ENCODE results near the gene DMRTB1.

Gene DMRTB1

DNA sequence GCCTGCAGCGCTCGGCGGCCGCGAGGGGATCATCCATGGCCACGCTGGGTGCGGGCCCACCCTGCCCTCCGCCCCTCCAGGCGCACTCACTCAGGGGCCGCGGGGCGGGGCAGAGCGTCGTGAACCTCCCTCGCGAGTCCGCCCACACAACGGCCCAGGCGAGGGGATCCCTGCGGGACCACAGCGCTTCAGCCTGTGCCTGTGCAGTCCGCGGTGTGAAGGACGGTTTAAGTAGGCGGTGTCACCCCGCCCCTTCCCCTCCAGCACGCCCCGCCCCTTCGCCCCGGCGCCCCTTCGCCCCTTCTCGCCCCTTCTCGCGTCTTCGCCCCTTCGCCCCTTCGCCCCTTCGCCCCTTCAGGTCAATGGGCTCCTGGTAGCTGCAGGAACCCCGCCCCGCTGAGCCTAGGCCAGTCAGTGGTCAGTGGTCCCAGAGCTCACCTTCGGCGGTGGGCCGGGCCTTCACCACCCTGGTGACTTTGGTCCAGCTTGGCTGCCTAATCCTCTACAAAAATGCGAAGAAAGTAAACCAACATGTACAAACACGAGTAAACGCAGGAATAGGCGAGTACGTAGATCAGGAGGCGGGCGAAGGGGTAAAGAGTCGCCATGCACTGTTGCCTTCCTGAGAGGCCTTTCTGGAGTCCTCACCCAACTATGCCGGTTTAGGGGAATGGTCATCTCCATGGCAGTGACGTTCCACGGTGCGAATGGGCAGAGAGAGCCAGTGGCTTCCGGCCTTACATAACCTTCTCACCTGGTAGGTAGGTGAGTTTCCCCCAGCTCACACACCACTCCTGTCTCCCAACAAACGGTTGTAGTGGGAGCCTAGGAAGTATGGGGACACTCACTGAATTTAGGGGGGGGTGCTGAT is 19.6 kb upstream of the DMRTB1 start:
- DNase-seq, result no peak
- H3K9ac ChIP-seq (ENCODE audit: low read length), result no peak overlapping the region
- H2AK5ac ChIP-seq (ENCODE audit: low read length, severe bottlenecking), result no peak overlapping the region
- H3K36me3 ChIP-seq (ENCODE audit: control insufficient read depth in 1 of 2, insufficient read depth in 2 of 2, low read depth in 1 of 2, low read length in 2 of 2), result peaks cover 0 to 4% of the 10 kb centered on the region in 2 experiments
- H3K79me1 ChIP-seq (replicated peaks; ENCODE audit: low read length, poor library complexity, severe bottlenecking), result no peaks in the 10 kb centered on the region
- WGBS, result 97% methylated on average over 49 of the region's 58 CpGs
- no peak overlapping the region for H2BK5ac ChIP-seq (ENCODE audit: low read depth, low read length, poor library complexity, severe bottlenecking)
- no peak overlapping the region for H4K8ac ChIP-seq (ENCODE audit: low read length)
- no peak overlapping the region for H3K23ac ChIP-seq (ENCODE audit: low read length in 2 of 2)
- peak overlapping the region in 1 of 2 experiments; percentile 19 for H3K4me3 ChIP-seq (ENCODE audit: insufficient read depth in 1 of 2, low read depth in 1 of 2, low read length in 2 of 2)
- H3K27ac ChIP-seq (ENCODE audit: low read length, poor library complexity, severe bottlenecking), result no peak overlapping the region
- no peak overlapping the region for H2BK15ac ChIP-seq (ENCODE audit: low read depth, poor library complexity, severe bottlenecking)
- H3K9me3 ChIP-seq (ENCODE audit: control insufficient read depth, low read length), result no peaks in the 10 kb centered on the region
- H4K91ac ChIP-seq (ENCODE audit: low read length), result peak overlapping the region; percentile 30
- no peak overlapping the region for H3K4ac ChIP-seq (ENCODE audit: low read depth in 1 of 2, low read length in 2 of 2)
- peaks cover 2% of the 10 kb centered on the region for H3K4me1 ChIP-seq (ENCODE audit: control insufficient read depth, insufficient read depth, low read depth, low read length)
- H3K18ac ChIP-seq (ENCODE audit: low read depth in 1 of 2, low read length in 2 of 2), result no peak overlapping the region
- H3K4me2 ChIP-seq (ENCODE audit: low read length, poor library complexity, severe bottlenecking), result no peak overlapping the region
- H2BK120ac ChIP-seq (ENCODE audit: low read depth, low read length), result no peak overlapping the region
- H2BK12ac ChIP-seq (ENCODE audit: low read length in 2 of 2), result no peak overlapping the region
- H2AFZ ChIP-seq (ENCODE audit: low read depth, low read length), result no peak overlapping the region
- peaks cover 0 to 32% of the 10 kb centered on the region in 2 experiments for H3K27me3 ChIP-seq (ENCODE audit: control insufficient read depth in 1 of 2, insufficient read depth in 1 of 2, low read length in 2 of 2)
- H3K14ac ChIP-seq (ENCODE audit: low read length in 2 of 2), result no peak overlapping the region

DNA sequence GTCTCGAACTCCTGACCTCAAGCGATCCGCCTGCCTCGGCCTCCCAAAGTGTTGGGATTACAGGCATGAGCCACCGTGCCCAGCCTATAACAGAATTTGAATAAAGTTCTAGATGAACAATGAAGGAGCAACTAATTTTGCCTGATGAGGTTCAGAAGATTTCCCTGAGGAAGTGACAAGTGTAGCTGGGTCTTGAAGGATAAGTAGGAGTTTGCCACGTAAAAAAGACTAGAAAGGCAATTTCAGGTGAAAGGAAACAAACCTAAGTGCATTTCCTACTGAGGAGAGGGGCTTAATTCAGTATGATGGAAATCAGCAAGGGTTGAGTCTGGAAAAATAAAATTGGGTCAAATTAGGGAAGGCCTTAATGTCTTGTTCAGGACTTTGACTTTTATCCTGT is 18.6 kb upstream of the DMRTB1 start:
- peaks cover 0 to 23% of the 10 kb centered on the region in 2 experiments for H3K27me3 ChIP-seq (ENCODE audit: control insufficient read depth in 1 of 2, insufficient read depth in 1 of 2, low read length in 2 of 2)
- H2BK15ac ChIP-seq (ENCODE audit: low read depth, poor library complexity, severe bottlenecking), result no peak overlapping the region
- H3K4ac ChIP-seq (ENCODE audit: low read depth in 1 of 2, low read length in 2 of 2), result no peak overlapping the region
- no peak overlapping the region for H4K91ac ChIP-seq (ENCODE audit: low read length)
- H3K9ac ChIP-seq (ENCODE audit: low read length), result no peak overlapping the region
- no peak overlapping the region for H3K18ac ChIP-seq (ENCODE audit: low read depth in 1 of 2, low read length in 2 of 2)
- H3K4me3 ChIP-seq (ENCODE audit: insufficient read depth in 1 of 2, low read depth in 1 of 2, low read length in 2 of 2), result no peak overlapping the region
- no peak overlapping the region for H3K4me2 ChIP-seq (ENCODE audit: low read length, poor library complexity, severe bottlenecking)
- H3K23ac ChIP-seq (ENCODE audit: low read length in 2 of 2), result no peak overlapping the region
- DNase-seq, result no peak
- H3K36me3 ChIP-seq (ENCODE audit: control insufficient read depth in 1 of 2, insufficient read depth in 2 of 2, low read depth in 1 of 2, low read length in 2 of 2), result peaks cover 0 to 4% of the 10 kb centered on the region in 2 experiments
- H4K8ac ChIP-seq (ENCODE audit: low read length), result no peak overlapping the region
- no peaks in the 10 kb centered on the region for H3K9me3 ChIP-seq (ENCODE audit: control insufficient read depth, low read length)
- H3K14ac ChIP-seq (ENCODE audit: low read length in 2 of 2), result no peak overlapping the region
- H2BK5ac ChIP-seq (ENCODE audit: low read depth, low read length, poor library complexity, severe bottlenecking), result no peak overlapping the region
- H2BK120ac ChIP-seq (ENCODE audit: low read depth, low read length), result no peak overlapping the region
- no peak overlapping the region for H2BK12ac ChIP-seq (ENCODE audit: low read length in 2 of 2)
- no peak overlapping the region for H2AK5ac ChIP-seq (ENCODE audit: low read length, severe bottlenecking)
- 96% methylated on average over 6 of the region's 6 CpGs for WGBS
- H3K79me1 ChIP-seq (replicated peaks; ENCODE audit: low read length, poor library complexity, severe bottlenecking), result no peaks in the 10 kb centered on the region
- no peak overlapping the region for H3K27ac ChIP-seq (ENCODE audit: low read length, poor library complexity, severe bottlenecking)
- H2AFZ ChIP-seq (ENCODE audit: low read depth, low read length), result no peak overlapping the region
- peaks cover 2% of the 10 kb centered on the region for H3K4me1 ChIP-seq (ENCODE audit: control insufficient read depth, insufficient read depth, low read depth, low read length)

DNA sequence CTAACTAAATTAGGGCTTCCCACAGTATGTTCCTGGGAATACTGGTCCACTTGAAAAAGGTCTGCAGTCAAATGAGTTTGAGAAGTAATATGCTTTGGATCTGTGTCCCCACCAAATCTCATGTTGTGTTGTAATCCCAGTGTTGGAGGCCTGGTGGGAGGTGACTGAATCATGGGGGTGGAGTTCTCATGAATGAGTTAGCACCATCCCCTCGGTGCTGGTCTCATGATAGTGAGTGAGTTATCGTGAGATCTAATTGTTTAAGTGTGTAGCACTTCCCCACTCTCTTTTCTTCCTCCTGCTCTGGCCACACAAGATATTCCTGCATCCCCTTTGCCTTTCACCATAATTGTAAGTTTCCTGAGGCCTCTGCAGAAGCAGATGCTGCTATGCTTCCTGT is 16.9 kb upstream of the DMRTB1 start:
- no peaks in the 10 kb centered on the region for H3K9me3 ChIP-seq (ENCODE audit: control insufficient read depth, low read length)
- peaks cover 0 to 4% of the 10 kb centered on the region in 2 experiments for H3K36me3 ChIP-seq (ENCODE audit: control insufficient read depth in 1 of 2, insufficient read depth in 2 of 2, low read depth in 1 of 2, low read length in 2 of 2)
- no peak overlapping the region for H3K14ac ChIP-seq (ENCODE audit: low read length in 2 of 2)
- no peak overlapping the region for H2BK5ac ChIP-seq (ENCODE audit: low read depth, low read length, poor library complexity, severe bottlenecking)
- no peak overlapping the region for H3K18ac ChIP-seq (ENCODE audit: low read depth in 1 of 2, low read length in 2 of 2)
- H2AK5ac ChIP-seq (ENCODE audit: low read length, severe bottlenecking), result no peak overlapping the region
- no CpG with 5 or more reads among the region's 2 CpGs for WGBS
- no peak overlapping the region for H3K4me3 ChIP-seq (ENCODE audit: insufficient read depth in 1 of 2, low read depth in 1 of 2, low read length in 2 of 2)
- H2AFZ ChIP-seq (ENCODE audit: low read depth, low read length), result peak overlapping the region; percentile 36
- no peak overlapping the region for H4K8ac ChIP-seq (ENCODE audit: low read length)
- peak overlapping the region; percentile 37 for H3K9ac ChIP-seq (ENCODE audit: low read length)
- H2BK12ac ChIP-seq (ENCODE audit: low read length in 2 of 2), result no peak overlapping the region
- H3K79me1 ChIP-seq (replicated peaks; ENCODE audit: low read length, poor library complexity, severe bottlenecking), result no peaks in the 10 kb centered on the region
- no peak overlapping the region for H2BK15ac ChIP-seq (ENCODE audit: low read depth, poor library complexity, severe bottlenecking)
- H3K4ac ChIP-seq (ENCODE audit: low read depth in 1 of 2, low read length in 2 of 2), result no peak overlapping the region
- H3K4me2 ChIP-seq (ENCODE audit: low read length, poor library complexity, severe bottlenecking), result no peak overlapping the region
- peaks cover 0 to 6% of the 10 kb centered on the region in 2 experiments for H3K27me3 ChIP-seq (ENCODE audit: control insufficient read depth in 1 of 2, insufficient read depth in 1 of 2, low read length in 2 of 2)
- no peak overlapping the region for H2BK120ac ChIP-seq (ENCODE audit: low read depth, low read length)
- H3K23ac ChIP-seq (ENCODE audit: low read length in 2 of 2), result no peak overlapping the region
- no peak overlapping the region for H3K27ac ChIP-seq (ENCODE audit: low read length, poor library complexity, severe bottlenecking)
- peak; percentile 65 for DNase-seq
- no peak overlapping the region for H4K91ac ChIP-seq (ENCODE audit: low read length)
- peaks cover 2% of the 10 kb centered on the region for H3K4me1 ChIP-seq (ENCODE audit: control insufficient read depth, insufficient read depth, low read depth, low read length)

DNA sequence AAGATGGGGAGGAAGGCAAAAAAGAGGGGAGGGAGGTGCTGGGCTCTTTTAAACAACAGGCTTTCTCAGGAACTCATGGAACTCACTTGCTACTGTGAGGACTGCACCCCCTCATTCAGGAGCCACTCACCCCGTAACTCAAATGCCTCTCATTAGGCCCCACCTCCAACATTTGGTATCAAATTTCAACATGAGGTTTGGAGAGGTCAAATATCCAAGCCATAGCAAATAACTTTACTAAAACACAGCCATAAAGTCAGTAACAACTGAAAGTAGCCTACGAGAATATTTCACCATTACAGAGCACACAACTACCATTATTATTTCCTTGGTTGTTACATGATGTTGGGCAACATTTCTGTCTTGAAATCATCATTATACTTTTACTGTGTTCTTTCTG is 13.1 kb upstream of the DMRTB1 start:
- Histone ChIP-seq H3K9ac (ENCODE audit: low read length) (no peak overlapping the region), H3K23ac (ENCODE audit: low read length in 2 of 2) (no peak overlapping the region), H3K36me3 (ENCODE audit: control insufficient read depth in 1 of 2, insufficient read depth in 2 of 2, low read depth in 1 of 2, low read length in 2 of 2) (no peaks in the 10 kb centered on the region), H2BK15ac (ENCODE audit: low read depth, poor library complexity, severe bottlenecking) (no peak overlapping the region), H2AFZ (ENCODE audit: low read depth, low read length) (no peak overlapping the region), H3K18ac (ENCODE audit: low read depth in 1 of 2, low read length in 2 of 2) (no peak overlapping the region), H3K79me1 (replicated peaks; ENCODE audit: low read length, poor library complexity, severe bottlenecking) (no peaks in the 10 kb centered on the region), H3K9me3 (ENCODE audit: control insufficient read depth, low read length) (no peaks in the 10 kb centered on the region), H3K14ac (ENCODE audit: low read length in 2 of 2) (no peak overlapping the region), H3K4me2 (ENCODE audit: low read length, poor library complexity, severe bottlenecking) (no peak overlapping the region), H4K91ac (ENCODE audit: low read length) (no peak overlapping the region), H3K4ac (ENCODE audit: low read depth in 1 of 2, low read length in 2 of 2) (no peak overlapping the region), H3K27me3 (ENCODE audit: control insufficient read depth in 1 of 2, insufficient read depth in 1 of 2, low read length in 2 of 2) (peaks cover 0 to 7% of the 10 kb centered on the region in 2 experiments), H2AK5ac (ENCODE audit: low read length, severe bottlenecking) (no peak overlapping the region), H4K8ac (ENCODE audit: low read length) (no peak overlapping the region), H2BK120ac (ENCODE audit: low read depth, low read length) (no peak overlapping the region), H2BK5ac (ENCODE audit: low read depth, low read length, poor library complexity, severe bottlenecking) (no peak overlapping the region), H2BK12ac (ENCODE audit: low read length in 2 of 2) (no peak overlapping the region), H3K4me1 (ENCODE audit: control insufficient read depth, insufficient read depth, low read depth, low read length) (peaks cover 9% of the 10 kb centered on the region), H3K27ac (ENCODE audit: low read length, poor library complexity, severe bottlenecking) (no peak overlapping the region), H3K4me3 (ENCODE audit: insufficient read depth in 1 of 2, low read depth in 1 of 2, low read length in 2 of 2) (no peak overlapping the region)
- 78% methylated on average over 1 of the region's 2 CpGs for WGBS
- DNase-seq, result no peak
